GM18498 (cell line): ENCODE measurements around the gene HDAC9.
"Not testable (repeated sequence)": the region's sequence is repeated elsewhere in the genome, so short reads cannot be mapped to it uniquely, and the experiment has no call there.

Source experiments
- ATAC-seq: cut with Tn5 transposase; IDR thresholded peaks from one replicate; pipeline ENCODE4 v1.9.1; 2021; ENCODE audit warnings: mild to moderate bottlenecking, moderate library complexity; ENCODE audit not compliant: unreplicated experiment

The HDAC9 gene

GRCh38 chr7:18936265-18936664 is 440.7 kb downstream of the HDAC9 start:
- ATAC-seq = no peak

- ATAC-seq = no peak
Observed at GRCh38 chr7:18939771-18940592, 444.4 kb downstream of the HDAC9 start.

- no peak for ATAC-seq
Observed at GRCh38 chr7:18940593-18941134, 445.1 kb downstream of the HDAC9 start.

GRCh38 chr7:18941207-18941606 is 445.7 kb downstream of the HDAC9 start:
- no peak for ATAC-seq

- ATAC-seq = no peak
Observed at GRCh38 chr7:18948521-18948920, 453.0 kb downstream of the HDAC9 start.

- no peak for ATAC-seq
Observed at GRCh38 chr7:18952846-18953245, 457.3 kb downstream of the HDAC9 start.

- no peak for ATAC-seq
Observed at GRCh38 chr7:18958627-18959026, 463.1 kb downstream of the HDAC9 start.

GRCh38 chr7:18960725-18961124 is 465.2 kb downstream of the HDAC9 start:
- no peak for ATAC-seq

- ATAC-seq = no peak
Observed at GRCh38 chr7:18962031-18962430, 466.5 kb downstream of the HDAC9 start.

- no peak for ATAC-seq
Observed at GRCh38 chr7:18965657-18966056, 470.1 kb downstream of the HDAC9 start.

GRCh38 chr7:18967755-18968154 is 472.2 kb downstream of the HDAC9 start:
- ATAC-seq = not testable (repeated sequence)

- ATAC-seq = no peak
Observed at GRCh38 chr7:18971839-18972238, 476.3 kb downstream of the HDAC9 start.

- ATAC-seq = no peak
Observed at GRCh38 chr7:18974803-18975202, 479.3 kb downstream of the HDAC9 start.

GRCh38 chr7:18975276-18975675 is 479.7 kb downstream of the HDAC9 start:
- ATAC-seq = no peak

GRCh38 chr7:18975689-18976280 is 480.2 kb downstream of the HDAC9 start:
- ATAC-seq = no peak

GRCh38 chr7:18976715-18977471 is 481.3 kb downstream of the HDAC9 start:
- ATAC-seq = no peak

- ATAC-seq = no peak
Observed at GRCh38 chr7:18978108-18978495, 482.6 kb downstream of the HDAC9 start.

- ATAC-seq = not testable (repeated sequence)
Observed at GRCh38 chr7:18990700-18991099, 495.2 kb downstream of the HDAC9 start.

- no peak for ATAC-seq
Observed at GRCh38 chr7:18993933-18994668, 498.6 kb downstream of the HDAC9 start.

GRCh38 chr7:18995270-18995671 is 499.7 kb downstream of the HDAC9 start:
- ATAC-seq = no peak
